Measurements from ENCODE around the gene CD83.

CD83 gene

DNA sequence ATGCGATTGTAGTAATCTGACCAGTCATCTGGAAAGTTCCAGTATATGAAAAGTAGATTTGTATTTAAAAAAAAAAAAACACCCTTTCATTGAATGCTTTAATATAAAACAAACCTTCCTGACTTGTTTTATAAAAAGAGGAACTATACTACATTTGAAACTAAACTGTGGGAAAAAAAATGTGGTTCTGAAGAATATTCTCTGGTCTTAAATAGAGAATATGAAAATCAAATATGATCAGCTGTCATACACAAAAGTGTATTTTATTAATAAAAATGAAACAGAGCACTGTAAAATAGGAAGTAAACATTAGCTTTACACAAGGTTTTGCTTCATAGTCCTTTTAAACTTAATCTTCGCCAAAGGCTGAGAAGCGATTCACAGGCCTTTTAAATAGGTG is 25.3 kb upstream of the CD83 start:
- Histone ChIP-seq H3K9ac (ENCODE audit: low read depth, low read length) (no peak overlapping the region), H3K27ac (ENCODE audit: low read depth, low read length) (no peak overlapping the region), H3K4me1 (ENCODE audit: control insufficient read depth, insufficient read depth, low read length) (peaks cover 20% of the 10 kb centered on the region), H3K9me3 (ENCODE audit: control insufficient read depth, insufficient read depth, low read length) (no peaks in the 10 kb centered on the region), H3K4me3 (ENCODE audit: low read depth, low read length) (no peak overlapping the region), H3K27me3 (ENCODE audit: control insufficient read depth, insufficient read depth, low read length) (no peaks in the 10 kb centered on the region), H3K36me3 (ENCODE audit: control insufficient read depth, insufficient read depth, low read length) (no peaks in the 10 kb centered on the region)

DNA sequence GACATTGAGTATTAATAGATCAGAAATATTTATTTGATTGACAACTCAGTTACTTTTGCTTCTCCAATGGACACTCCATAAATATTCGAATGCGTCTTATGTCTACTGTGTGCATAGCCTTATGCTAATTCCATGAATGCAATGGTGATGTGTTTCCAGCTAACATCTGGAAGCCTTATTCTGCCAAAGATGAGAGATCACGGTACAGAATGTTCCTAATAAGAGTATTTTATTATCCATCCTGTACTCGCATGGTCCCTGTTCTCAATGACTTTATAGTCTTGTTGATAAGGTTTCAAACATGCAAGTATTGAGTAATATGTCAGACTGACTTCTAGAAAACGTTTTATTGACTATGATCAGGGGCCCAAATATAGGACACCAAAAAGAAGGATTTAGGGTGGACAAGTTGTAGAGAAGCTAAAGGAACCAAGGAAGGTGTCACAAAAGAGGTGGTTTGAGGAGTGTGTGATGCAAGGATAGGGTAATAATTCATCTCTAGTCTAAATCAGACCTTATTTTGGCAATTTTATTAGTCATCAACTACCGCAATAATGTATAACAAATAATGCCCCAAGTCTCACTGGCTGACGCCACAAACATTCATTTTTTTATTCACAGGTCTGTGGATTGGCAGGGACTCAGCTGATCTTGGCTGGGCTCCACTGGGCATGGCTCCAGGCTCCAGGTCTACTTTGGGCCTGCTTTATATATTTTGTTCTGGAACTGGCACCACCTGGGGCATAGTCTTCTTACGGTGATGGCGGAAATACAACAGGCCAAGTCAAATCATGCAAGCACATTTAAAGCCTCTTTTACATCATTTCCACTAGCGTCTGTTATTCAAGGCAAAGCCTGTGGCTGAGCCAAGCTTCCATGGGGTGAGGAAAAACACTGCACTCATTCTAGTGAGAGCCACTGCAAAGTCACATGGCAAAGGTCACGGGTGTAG is 24.5 kb upstream of the CD83 start:
- no peaks in the 10 kb centered on the region for H3K27me3 ChIP-seq (ENCODE audit: control insufficient read depth, insufficient read depth, low read length)
- H3K36me3 ChIP-seq (ENCODE audit: control insufficient read depth, insufficient read depth, low read length) = no peaks in the 10 kb centered on the region
- no peaks in the 10 kb centered on the region for H3K9me3 ChIP-seq (ENCODE audit: control insufficient read depth, insufficient read depth, low read length)
- H3K27ac ChIP-seq (ENCODE audit: low read depth, low read length) = no peak overlapping the region
- no peak overlapping the region for H3K4me3 ChIP-seq (ENCODE audit: low read depth, low read length)
- H3K4me1 ChIP-seq (ENCODE audit: control insufficient read depth, insufficient read depth, low read length) = peaks cover 17% of the 10 kb centered on the region
- H3K9ac ChIP-seq (ENCODE audit: low read depth, low read length) = no peak overlapping the region

DNA sequence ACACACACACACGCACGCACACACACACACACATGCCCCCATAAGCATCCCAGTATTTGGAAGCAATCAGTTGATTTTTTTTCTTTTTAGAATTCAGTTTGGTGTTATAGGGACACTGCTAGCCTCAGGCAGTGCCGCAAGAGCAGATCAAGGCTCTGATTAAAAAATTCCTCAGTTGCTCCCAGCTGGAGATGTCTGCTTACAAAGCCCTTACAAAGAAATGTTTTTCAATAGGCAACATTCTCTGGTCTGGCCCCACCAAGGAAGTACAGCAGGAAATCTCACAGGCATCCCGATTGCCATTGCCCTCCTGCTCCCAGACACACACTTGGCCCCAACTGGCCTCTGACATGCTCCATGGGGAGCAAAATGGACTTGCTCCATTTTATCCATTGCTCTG is 22.9 kb upstream of the CD83 start:
- Histone ChIP-seq H3K4me1 (ENCODE audit: control insufficient read depth, insufficient read depth, low read length) (peaks cover 6% of the 10 kb centered on the region; the same call in 1 of the 2 replicates), H3K9me3 (ENCODE audit: control insufficient read depth, insufficient read depth, low read length) (no peaks in the 10 kb centered on the region), H3K4me3 (ENCODE audit: low read depth, low read length) (no peak overlapping the region), H3K36me3 (ENCODE audit: control insufficient read depth, insufficient read depth, low read length) (no peaks in the 10 kb centered on the region), H3K27me3 (ENCODE audit: control insufficient read depth, insufficient read depth, low read length) (no peaks in the 10 kb centered on the region), H3K27ac (ENCODE audit: low read depth, low read length) (no peak overlapping the region), H3K9ac (ENCODE audit: low read depth, low read length) (no peak overlapping the region)

DNA sequence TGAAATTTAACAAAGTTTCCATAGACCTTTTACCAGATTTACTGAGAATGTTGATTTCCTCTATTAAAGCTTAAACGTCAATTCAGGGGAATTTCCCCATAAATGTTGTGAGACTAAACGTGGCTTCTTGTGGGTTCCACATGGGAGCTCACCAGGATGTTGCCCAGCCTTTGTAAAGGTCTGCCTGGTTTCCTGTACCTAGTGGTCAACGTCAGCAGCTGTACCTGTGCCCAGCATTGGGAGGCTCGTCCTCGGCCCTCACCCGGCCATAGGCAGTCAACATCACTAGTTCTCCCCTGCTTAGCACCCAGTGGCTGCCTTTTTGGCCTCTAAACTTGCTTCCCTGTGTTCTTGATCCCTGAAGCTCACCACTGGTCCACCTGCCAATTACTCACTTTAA is 22.1 kb upstream of the CD83 start:
- H3K27me3 ChIP-seq (ENCODE audit: control insufficient read depth, insufficient read depth, low read length) = no peaks in the 10 kb centered on the region
- H3K27ac ChIP-seq (ENCODE audit: low read depth, low read length) = no peak overlapping the region
- H3K4me1 ChIP-seq (ENCODE audit: control insufficient read depth, insufficient read depth, low read length) = peaks cover 6% of the 10 kb centered on the region; the same call in 1 of the 2 replicates
- no peaks in the 10 kb centered on the region for H3K36me3 ChIP-seq (ENCODE audit: control insufficient read depth, insufficient read depth, low read length)
- H3K4me3 ChIP-seq (ENCODE audit: low read depth, low read length) = no peak overlapping the region
- no peak overlapping the region for H3K9ac ChIP-seq (ENCODE audit: low read depth, low read length)
- no peaks in the 10 kb centered on the region for H3K9me3 ChIP-seq (ENCODE audit: control insufficient read depth, insufficient read depth, low read length)

DNA sequence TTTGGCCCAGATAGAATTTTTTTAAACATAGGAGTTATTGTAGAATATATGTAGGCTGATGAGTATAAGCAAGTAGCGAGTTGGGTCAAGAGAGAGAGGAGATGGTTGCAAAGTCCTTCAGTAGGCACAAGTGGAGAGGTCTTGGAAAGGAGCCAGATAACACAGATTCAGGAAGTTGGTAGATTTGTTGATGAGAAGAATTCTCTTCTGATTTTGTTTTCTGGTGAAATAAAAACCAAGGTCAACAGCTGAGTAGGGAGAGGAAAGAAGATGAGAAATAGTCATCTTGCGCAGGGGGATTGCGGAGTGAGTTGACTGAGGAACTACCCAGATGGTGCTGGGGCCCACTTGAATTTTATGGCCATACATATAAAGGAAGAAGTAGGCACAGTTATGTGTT is 17.4 kb upstream of the CD83 start:
- Histone ChIP-seq H3K9ac (ENCODE audit: low read depth, low read length) (no peak overlapping the region), H3K9me3 (ENCODE audit: control insufficient read depth, insufficient read depth, low read length) (no peaks in the 10 kb centered on the region), H3K27me3 (ENCODE audit: control insufficient read depth, insufficient read depth, low read length) (no peaks in the 10 kb centered on the region), H3K27ac (ENCODE audit: low read depth, low read length) (no peak overlapping the region), H3K36me3 (ENCODE audit: control insufficient read depth, insufficient read depth, low read length) (no peaks in the 10 kb centered on the region), H3K4me3 (ENCODE audit: low read depth, low read length) (no peak overlapping the region), H3K4me1 (ENCODE audit: control insufficient read depth, insufficient read depth, low read length) (peaks cover under 1% of the 10 kb centered on the region; the same call in 1 of the 2 replicates)

DNA sequence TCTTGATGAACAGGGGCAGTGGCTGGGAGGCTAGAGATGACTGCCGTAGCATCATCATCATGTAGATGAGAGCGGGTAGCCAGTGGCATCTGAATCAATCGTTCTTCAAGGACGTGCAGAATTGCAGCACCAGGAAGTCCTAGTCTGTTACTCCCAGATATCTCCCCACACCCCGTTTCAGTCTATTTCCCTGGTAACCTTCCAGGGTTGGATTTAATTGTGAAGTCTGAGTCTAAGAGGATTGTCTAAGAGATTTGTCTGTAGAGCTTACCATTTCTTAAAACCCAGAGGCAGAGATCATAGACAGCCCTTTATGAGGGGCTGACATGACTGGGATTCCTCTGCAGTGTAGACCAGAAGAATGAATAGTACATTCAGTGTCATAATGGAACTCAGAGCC is 16.6 kb upstream of the CD83 start:
- Histone ChIP-seq H3K4me3 (ENCODE audit: low read depth, low read length) (no peak overlapping the region), H3K9ac (ENCODE audit: low read depth, low read length) (no peak overlapping the region), H3K27me3 (ENCODE audit: control insufficient read depth, insufficient read depth, low read length) (no peaks in the 10 kb centered on the region), H3K36me3 (ENCODE audit: control insufficient read depth, insufficient read depth, low read length) (no peaks in the 10 kb centered on the region), H3K9me3 (ENCODE audit: control insufficient read depth, insufficient read depth, low read length) (no peaks in the 10 kb centered on the region), H3K4me1 (ENCODE audit: control insufficient read depth, insufficient read depth, low read length) (no peaks in the 10 kb centered on the region), H3K27ac (ENCODE audit: low read depth, low read length) (no peak overlapping the region)

DNA sequence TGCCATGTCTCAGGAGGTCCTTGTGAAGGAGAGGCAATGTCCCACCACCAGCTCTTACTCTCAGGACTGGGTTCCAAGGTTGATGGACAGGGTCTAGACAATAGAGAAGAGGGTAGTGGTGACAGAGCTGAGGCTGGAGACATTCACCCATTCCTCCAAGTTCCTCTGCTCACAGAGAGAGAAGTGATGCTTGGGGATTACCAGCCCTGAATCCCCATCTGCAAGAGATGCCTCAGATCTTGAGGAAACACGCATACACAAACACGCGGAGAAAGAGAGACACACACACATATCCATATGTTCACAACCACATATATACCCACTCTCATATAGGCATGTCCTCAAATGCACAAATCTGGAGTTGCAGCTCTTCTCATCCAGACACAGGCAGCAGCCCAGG is 15.2 kb upstream of the CD83 start:
- Histone ChIP-seq H3K9me3 (ENCODE audit: control insufficient read depth, insufficient read depth, low read length) (peaks cover 10% of the 10 kb centered on the region), H3K36me3 (ENCODE audit: control insufficient read depth, insufficient read depth, low read length) (no peaks in the 10 kb centered on the region), H3K4me1 (ENCODE audit: control insufficient read depth, insufficient read depth, low read length) (no peaks in the 10 kb centered on the region), H3K27me3 (ENCODE audit: control insufficient read depth, insufficient read depth, low read length) (no peaks in the 10 kb centered on the region), H3K27ac (ENCODE audit: low read depth, low read length) (no peak overlapping the region), H3K9ac (ENCODE audit: low read depth, low read length) (no peak overlapping the region), H3K4me3 (ENCODE audit: low read depth, low read length) (no peak overlapping the region)

DNA sequence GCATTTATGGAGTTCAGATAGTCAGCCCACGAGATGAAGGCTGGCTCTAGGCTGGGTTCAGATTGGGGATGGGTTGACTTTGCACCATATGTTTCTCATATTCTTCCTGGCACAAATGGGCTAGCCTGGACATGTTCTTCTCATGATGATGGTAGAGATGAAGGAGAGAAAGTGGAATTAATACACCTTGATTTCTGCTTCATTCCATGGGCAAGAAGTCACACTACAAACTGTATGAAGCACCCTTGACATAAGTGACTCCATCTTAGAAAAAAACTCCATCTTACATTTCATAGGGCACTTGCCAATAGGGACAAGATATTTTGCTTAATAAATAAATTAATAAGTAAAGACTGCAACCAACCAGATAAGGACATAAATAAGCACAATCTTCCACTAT is 12.0 kb upstream of the CD83 start:
- H3K9me3 ChIP-seq (ENCODE audit: control insufficient read depth, insufficient read depth, low read length) = peaks cover 12% of the 10 kb centered on the region
- H3K36me3 ChIP-seq (ENCODE audit: control insufficient read depth, insufficient read depth, low read length) = no peaks in the 10 kb centered on the region
- no peaks in the 10 kb centered on the region for H3K27me3 ChIP-seq (ENCODE audit: control insufficient read depth, insufficient read depth, low read length)
- H3K9ac ChIP-seq (ENCODE audit: low read depth, low read length) = no peak overlapping the region
- no peaks in the 10 kb centered on the region for H3K4me1 ChIP-seq (ENCODE audit: control insufficient read depth, insufficient read depth, low read length)
- no peak overlapping the region for H3K27ac ChIP-seq (ENCODE audit: low read depth, low read length)
- H3K4me3 ChIP-seq (ENCODE audit: low read depth, low read length) = no peak overlapping the region

DNA sequence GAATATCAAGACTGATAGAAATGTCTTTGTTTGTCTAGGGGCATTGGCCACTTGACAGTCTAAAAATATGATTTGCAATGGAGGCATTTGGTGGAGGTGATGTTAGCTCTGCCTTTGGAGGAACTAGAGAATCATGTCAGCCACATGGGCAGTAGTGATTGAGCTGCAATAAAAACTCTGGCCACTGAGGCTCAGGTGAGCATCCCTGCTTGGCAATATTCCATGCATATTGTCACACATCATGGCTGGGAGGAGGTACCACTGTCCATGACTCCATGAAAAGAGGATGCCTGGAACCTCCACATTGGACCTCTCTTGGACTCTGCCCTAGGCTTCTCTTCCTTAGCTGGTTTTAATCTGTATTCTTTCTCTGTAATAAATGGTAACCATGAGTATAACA is 10.6 kb upstream of the CD83 start:
- H3K27ac ChIP-seq (ENCODE audit: low read depth, low read length) = no peak overlapping the region
- H3K9ac ChIP-seq (ENCODE audit: low read depth, low read length) = no peak overlapping the region
- H3K4me3 ChIP-seq (ENCODE audit: low read depth, low read length) = no peak overlapping the region
- H3K9me3 ChIP-seq (ENCODE audit: control insufficient read depth, insufficient read depth, low read length) = peaks cover 12% of the 10 kb centered on the region
- no peaks in the 10 kb centered on the region for H3K4me1 ChIP-seq (ENCODE audit: control insufficient read depth, insufficient read depth, low read length)
- no peaks in the 10 kb centered on the region for H3K27me3 ChIP-seq (ENCODE audit: control insufficient read depth, insufficient read depth, low read length)
- no peaks in the 10 kb centered on the region for H3K36me3 ChIP-seq (ENCODE audit: control insufficient read depth, insufficient read depth, low read length)

DNA sequence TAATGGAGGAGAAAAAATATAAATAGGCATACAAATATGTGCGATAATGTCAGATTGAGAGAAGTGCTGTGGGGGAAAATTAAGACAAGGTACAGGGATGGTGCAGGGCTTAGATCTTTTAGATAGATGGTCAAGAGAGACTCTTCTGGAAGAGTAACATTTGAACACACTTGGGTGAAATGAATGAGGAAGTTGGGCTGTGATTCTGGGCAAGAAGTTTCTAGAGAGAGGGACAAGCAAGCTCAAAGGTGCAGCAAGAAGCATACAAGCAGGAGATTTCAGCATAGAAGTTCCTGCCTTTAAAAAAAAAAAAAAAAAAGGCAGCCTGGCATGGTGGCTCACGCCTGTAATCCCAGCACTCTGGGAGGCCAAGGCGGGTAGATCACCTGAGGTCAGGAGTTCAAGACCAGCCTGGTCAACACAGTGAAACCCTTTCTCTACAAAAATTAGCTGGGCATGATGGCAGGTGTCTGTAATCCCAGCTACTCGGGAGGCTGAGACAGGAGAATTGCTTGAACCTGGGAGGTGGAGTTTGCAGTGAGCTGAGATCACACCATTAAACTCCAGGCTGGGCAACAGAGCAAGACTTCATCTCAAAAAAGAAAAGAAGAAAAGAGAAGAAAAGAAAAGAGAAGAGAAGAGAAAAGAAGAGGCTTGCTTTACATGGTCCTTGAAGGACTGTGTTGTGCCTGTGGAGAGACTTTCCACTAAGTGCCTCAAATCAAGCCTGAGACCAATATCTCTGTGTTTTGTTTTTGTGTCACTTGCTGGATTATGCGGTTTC is 9.7 kb upstream of the CD83 start:
- Histone ChIP-seq H3K27ac (ENCODE audit: low read depth, low read length) (no peak overlapping the region), H3K9me3 (ENCODE audit: control insufficient read depth, insufficient read depth, low read length) (peaks cover 12% of the 10 kb centered on the region), H3K27me3 (ENCODE audit: control insufficient read depth, insufficient read depth, low read length) (no peaks in the 10 kb centered on the region), H3K4me3 (ENCODE audit: low read depth, low read length) (no peak overlapping the region), H3K4me1 (ENCODE audit: control insufficient read depth, insufficient read depth, low read length) (no peaks in the 10 kb centered on the region), H3K9ac (ENCODE audit: low read depth, low read length) (no peak overlapping the region), H3K36me3 (ENCODE audit: control insufficient read depth, insufficient read depth, low read length) (no peaks in the 10 kb centered on the region)

All from HUES48 (cell line).